ENCODE measurements around the gene ADCY5. TPM values are rescaled to one million over a fixed set of nuclear protein-coding genes. Genes with fewer than 3 reads are reported as not detected.

The ADCY5 gene
- total RNA-seq, 1 donor: under 0.01 TPM

GRCh38 chr3:123411340-123412040 lies 37.4 kb downstream of the ADCY5 start:
- no peak for DNase-seq (ENCODE audit: low read depth in 2 of 3, low spot score in 2 of 3)

- no peak for DNase-seq (ENCODE audit: low read depth in 2 of 3, low spot score in 2 of 3)
Observed at GRCh38 chr3:123410149-123410515, 38.8 kb downstream of the ADCY5 start.

DNA sequence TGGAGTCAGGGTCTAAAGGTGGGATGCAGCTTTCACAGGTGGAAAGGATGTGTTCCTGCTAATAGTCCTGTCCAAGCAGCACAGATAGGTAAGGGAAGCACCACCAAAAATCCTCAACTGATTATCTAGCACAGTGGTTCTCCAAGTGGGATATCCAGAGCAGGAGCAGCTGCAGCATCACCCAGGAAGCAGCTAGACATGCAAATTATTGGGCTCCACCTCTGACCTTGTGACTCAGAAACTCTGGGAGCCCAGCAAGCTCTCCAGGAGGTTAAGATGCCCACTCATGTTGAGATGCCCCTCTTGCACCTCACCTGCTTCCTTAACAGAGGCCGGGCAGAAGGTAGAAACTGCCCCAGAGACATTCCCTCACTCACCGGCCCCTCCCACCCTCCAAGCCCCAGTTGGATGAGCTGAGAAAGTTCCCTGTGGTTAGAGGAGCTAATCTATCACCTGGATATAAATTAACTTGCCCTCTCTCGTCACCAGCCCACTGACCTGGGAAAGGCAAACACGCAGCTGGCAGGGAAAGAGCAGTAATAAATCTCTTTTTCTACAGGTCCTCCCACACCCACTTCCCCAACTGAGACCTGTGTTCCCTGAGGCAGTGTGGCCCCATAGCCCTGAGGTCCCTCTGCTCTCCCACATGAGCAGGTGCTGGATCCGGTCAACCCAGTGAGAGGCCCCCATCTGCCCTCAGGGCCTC lies 39.3 kb downstream of the ADCY5 start:
- no peak for DNase-seq (ENCODE audit: low read depth in 2 of 3, low spot score in 2 of 3)

DNA sequence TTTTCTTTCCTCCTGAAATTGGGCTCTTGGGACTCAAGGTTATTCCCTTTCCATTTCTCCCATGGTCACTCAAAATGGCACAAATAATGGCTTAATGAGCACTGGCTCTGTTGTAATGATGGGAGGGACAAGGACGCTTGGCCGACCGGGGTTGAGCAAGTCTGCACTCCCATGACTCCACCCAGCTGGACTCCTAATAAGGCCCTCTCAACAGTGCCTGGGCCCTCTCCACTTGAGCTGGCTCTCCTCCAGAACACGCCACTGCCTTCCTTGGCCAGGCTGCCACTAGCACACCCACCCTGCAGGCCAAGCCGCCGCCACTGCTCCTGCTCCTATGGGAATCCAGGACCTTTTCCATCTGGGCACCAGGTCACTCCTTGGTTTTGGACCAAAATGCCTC lies 42.3 kb downstream of the ADCY5 start:
- no peak for DNase-seq (ENCODE audit: low read depth in 2 of 3, low spot score in 2 of 3)

GRCh38 chr3:123405936-123406510 lies 42.9 kb downstream of the ADCY5 start:
- DNase-seq (ENCODE audit: low read depth in 2 of 3, low spot score in 2 of 3): no peak

DNA sequence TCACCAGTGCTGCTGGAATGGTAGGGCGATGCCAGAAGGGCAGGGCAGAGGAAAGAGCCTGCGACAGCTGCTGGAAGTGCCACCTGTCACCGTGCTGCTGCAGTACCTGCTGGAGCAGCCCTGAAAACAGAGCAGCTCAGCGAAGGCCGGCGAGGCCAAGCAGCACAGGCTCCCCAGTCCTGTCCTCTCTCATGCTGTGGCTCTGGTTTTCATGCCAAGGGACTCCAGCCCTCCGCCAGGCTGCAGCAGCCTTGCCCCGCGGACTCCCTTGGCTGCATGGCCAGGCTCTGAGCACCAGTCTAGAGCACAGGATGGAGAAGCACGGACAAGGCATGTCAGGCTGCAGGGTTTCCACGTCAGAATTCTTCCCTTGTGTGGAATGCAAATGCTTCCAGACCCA lies 43.9 kb downstream of the ADCY5 start:
- no peak for DNase-seq (ENCODE audit: low read depth in 2 of 3, low spot score in 2 of 3)

DNA sequence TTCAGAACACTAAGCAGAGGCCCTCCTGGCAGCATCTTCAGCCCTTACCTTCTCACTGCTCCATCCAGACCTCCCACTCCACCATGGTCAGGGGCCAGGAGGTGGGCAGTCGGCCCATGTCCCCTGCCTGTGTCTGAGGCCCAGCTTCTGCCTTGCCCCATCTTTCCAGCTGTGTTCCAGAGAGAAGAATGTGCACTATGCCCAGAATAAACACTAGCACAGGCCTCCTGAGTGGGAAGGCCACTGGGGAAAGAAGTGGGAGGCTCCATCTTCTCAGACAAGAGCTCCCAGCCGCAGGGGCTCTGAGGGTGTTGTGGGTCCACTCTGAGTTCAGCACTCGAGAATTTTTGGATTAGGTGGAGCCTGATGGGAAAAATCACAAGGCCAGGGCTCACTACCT lies 44.5 kb downstream of the ADCY5 start:
- DNase-seq (ENCODE audit: low read depth in 2 of 3, low spot score in 2 of 3): no peak

DNA sequence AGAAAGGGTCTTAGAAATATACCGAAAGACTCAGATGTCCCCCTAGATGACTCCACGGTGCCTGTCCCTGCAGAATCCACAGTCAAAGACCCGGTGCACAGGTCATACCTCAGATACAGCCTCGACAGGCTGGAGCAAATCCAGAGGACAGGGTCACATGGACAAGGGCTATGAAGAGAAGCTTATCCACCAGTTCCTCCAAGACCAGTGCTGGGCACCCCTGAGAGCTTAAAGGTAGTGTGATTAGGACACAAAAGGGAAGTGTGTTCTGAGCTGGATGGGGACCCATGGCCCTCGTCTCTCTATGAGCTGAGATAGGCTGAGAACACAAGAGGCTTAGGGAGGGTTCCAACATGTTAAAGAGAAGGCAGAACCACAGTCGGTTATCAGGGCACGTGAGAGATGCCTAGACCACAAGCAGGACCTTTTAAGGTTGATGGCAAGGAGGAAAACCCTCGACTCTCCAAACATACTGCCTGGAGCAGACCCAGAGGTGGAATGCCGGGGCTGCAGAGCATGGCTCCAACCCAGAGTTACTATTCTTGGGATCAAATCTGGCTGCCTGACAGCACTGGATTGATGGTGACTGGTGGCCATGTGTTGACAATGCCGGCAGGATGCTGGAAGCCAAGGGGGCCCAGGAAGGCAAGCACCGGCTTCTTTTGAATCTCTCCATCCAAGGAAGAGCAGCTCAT lies 46.9 kb downstream of the ADCY5 start:
- no peak for DNase-seq (ENCODE audit: low read depth in 2 of 3, low spot score in 2 of 3)

GRCh38 chr3:123400169-123400568 lies 48.7 kb downstream of the ADCY5 start:
- DNase-seq (ENCODE audit: low read depth in 2 of 3, low spot score in 2 of 3): no peak

- DNase-seq (ENCODE audit: low read depth in 2 of 3, low spot score in 2 of 3): no peak
Observed at GRCh38 chr3:123399653-123400052, 49.2 kb downstream of the ADCY5 start.

DNA sequence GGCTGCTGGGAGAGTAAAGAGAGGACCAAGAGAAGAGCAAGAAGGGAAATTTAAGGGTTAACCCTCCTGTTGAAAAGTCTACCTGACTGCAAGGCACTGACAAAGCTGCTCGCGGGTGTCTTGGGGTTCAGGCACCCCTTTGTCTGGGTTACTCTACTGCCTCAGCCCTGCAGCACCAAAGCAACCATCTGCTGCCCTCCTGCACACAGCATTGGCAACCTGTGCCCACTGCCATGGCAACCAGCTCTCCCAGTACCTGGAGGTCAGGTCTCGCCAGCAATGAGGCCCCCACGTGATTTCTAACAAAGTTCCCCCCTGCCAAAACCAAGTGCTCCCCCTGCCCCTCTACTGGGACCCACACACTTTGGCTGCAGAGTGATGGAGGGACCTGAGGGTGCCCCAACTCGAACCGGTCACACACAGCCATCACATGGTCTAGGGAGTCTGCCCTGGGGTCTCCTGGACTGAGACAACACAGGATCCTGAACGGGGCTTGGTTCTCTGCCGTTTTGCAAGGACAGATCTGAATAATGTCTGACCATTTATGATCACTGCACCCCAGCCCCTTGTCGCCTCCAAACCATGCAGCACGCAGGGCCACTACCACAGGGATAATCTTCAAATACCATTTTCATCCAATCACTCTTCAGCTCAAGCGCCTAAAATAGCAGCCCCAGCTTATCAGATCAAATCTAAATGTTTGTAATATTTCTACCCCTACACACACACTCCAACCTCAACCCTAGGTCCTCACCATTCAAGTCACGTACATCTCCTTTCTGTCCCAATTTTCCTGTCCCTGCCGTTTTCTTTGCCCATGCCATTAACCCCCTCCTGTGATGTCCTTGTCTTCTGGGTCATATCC lies 50.7 kb downstream of the ADCY5 start:
- DNase-seq (ENCODE audit: low read depth in 2 of 3, low spot score in 2 of 3): no peak

- DNase-seq (ENCODE audit: low read depth in 2 of 3, low spot score in 2 of 3): no peak
Observed at GRCh38 chr3:123397050-123397590, 51.8 kb downstream of the ADCY5 start.

- no peak for DNase-seq (ENCODE audit: low read depth in 2 of 3, low spot score in 2 of 3)
Observed at GRCh38 chr3:123396171-123397049, 52.5 kb downstream of the ADCY5 start.

- no peak for DNase-seq (ENCODE audit: low read depth in 2 of 3, low spot score in 2 of 3)
Observed at GRCh38 chr3:123395235-123395634, 53.7 kb downstream of the ADCY5 start.

- no peak for DNase-seq (ENCODE audit: low read depth in 2 of 3, low spot score in 2 of 3)
Observed at GRCh38 chr3:123394391-123395020, 54.4 kb downstream of the ADCY5 start.

DNA sequence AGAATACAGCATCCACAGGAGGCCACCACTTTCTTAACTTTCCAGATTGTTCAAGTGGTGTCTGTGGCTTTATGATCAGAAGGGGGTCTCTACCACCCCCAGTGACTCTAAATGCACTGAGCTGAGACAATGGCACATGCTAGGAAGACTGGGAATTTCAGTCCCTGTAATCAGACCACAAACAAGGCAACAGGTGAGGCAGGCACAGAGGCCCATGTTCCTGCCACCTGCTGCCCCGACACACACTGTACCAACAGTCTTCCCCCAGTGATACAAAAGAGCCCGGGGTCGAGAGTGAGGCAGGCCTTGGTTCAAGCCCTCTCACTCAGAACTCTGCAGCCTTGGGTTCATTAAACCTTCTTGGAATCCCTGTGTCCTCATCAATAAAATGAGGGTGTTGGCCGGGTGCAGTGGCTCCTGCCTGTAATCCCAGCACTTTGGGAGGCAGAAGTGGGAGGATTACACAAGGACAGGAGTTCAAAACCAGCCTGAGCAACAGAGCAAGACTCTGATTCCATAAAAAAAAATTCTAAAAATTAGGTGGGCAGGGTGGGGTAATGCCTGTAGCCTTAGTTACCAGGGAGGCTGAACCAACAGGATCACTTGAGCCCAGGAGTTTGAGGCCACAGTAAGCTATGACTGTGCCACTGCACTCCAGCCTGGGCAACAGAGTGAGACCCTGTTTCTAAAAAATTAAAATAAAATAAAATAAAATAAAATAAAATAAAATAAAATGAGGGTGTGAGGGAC lies 55.8 kb downstream of the ADCY5 start:
- DNase-seq (ENCODE audit: low read depth in 2 of 3, low spot score in 2 of 3): no peak

- no peak for DNase-seq (ENCODE audit: low read depth in 2 of 3, low spot score in 2 of 3)
Observed at GRCh38 chr3:123392368-123392767, 56.5 kb downstream of the ADCY5 start.
